NCI-H1048 (cell line): Measurements from ENCODE around the gene MTHFD2.

ENCODE experiments used
- DNase-seq: peaks from one replicate; lab custom pipeline; 2025; lab: John Stamatoyannopoulos, UW

MTHFD2 gene

DNA sequence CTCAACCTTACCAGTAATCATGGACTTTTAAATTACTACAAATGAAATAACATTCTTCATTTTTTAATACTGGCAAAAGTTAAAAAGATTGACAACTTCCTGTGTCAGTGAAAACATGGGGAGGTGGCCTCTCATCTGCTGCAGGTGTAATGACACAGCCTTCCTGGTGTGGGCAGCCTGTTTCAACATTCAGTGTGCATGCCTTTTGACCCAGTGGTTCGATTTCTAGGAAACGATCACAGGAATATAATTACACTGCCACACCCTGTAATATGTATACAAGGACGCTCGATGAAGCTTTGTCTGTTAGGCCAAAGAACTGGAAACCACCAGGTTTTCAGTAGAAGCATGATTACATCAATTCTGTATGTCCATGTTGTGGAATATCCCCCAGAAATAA is 68.7 kb downstream of the MTHFD2 start:
- no peak for DNase-seq
